CD14-positive monocyte (primary cell): ENCODE data around the gene DHX32. TPM values are rescaled to one million over a fixed set of nuclear protein-coding genes. Genes with fewer than 3 reads are reported as not detected.

Experiments
- DNase-seq, 3 donors: peaks; one replicate each; pipeline ENCODE4 v3.0.0-alpha.2; 2011 to 2022
- H2AFZ ChIP-seq: 2 replicates; pipeline ENCODE4 v1.6.0; 2012; ENCODE audit warnings: mild to moderate bottlenecking, low read depth, low read length, inconsistent platforms; ENCODE audit not compliant: insufficient read depth, poor library complexity, severe bottlenecking
- H3K27ac ChIP-seq, 2 donors: 1 replicate in 1 of 2; 2 replicates in 1 of 2; pipeline ENCODE4 v1.5.1; 2012 to 2013; ENCODE audit warnings: low read length in 2 of 2, control low read depth in 1 of 2, inconsistent platforms in 1 of 2, low read depth in 1 of 2, mild to moderate bottlenecking in 1 of 2
- H3K27me3 ChIP-seq, 2 donors: one replicate each; pipeline versions ENCODE4 v1.6.0 to v1.6.1; 2011 to 2013; ENCODE audit warnings: low read length in 2 of 2; ENCODE audit not compliant: control insufficient read depth in 2 of 2, insufficient read depth in 2 of 2
- H3K36me3 ChIP-seq, 2 donors: replicated peaks in 1 of 2; 1 replicate in 1 of 2; 2 replicates in 1 of 2; pipeline versions ENCODE4 v1.5.1 to v1.6.1; 2012 to 2013; ENCODE audit warnings: low read length in 2 of 2, control low read depth in 1 of 2, inconsistent platforms in 1 of 2, mild to moderate bottlenecking in 1 of 2; ENCODE audit not compliant: insufficient read depth in 2 of 2, control insufficient read depth in 1 of 2
- H3K4me1 ChIP-seq, 2 donors: 1 replicate in 1 of 2; 2 replicates in 1 of 2; pipeline versions ENCODE4 v1.5.1 to v1.6.1; 2012 to 2013; ENCODE audit warnings: low read length in 2 of 2, control low read depth in 1 of 2, inconsistent platforms in 1 of 2, mild to moderate bottlenecking in 1 of 2, moderate library complexity in 1 of 2; ENCODE audit not compliant: insufficient read depth in 2 of 2, control insufficient read depth in 1 of 2
- H3K4me2 ChIP-seq: replicated peaks from 2 replicates; pipeline ENCODE3; 2012; ENCODE audit warnings: low read length, moderate library complexity, mild to moderate bottlenecking; ENCODE audit not compliant: poor library complexity, severe bottlenecking; ENCODE audit errors: extremely low read depth
- H3K4me3 ChIP-seq, 3 experiments: fragments of 200-600 bp in 1 of 3; sonication (generic) in 1 of 3; replicated peaks in 1 of 3; 1 replicate in 2 of 3; 2 replicates in 1 of 3; pipeline ENCODE4 v1.5.1; 2011 to 2013; ENCODE audit warnings: low read length in 3 of 3, mild to moderate bottlenecking in 3 of 3, control low read depth in 2 of 3, low read depth in 2 of 3, inconsistent platforms in 1 of 3, moderate library complexity in 1 of 3
- H3K79me2 ChIP-seq: 2 replicates; pipeline ENCODE4 v1.6.0; 2012; ENCODE audit warnings: mild to moderate bottlenecking, control low read depth, inconsistent platforms, low read length, moderate library complexity; ENCODE audit not compliant: insufficient read depth
- H3K9ac ChIP-seq: 2 replicates; pipeline ENCODE4 v1.6.0; 2017; ENCODE audit warnings: low read length, mild to moderate bottlenecking; ENCODE audit not compliant: insufficient read depth, poor library complexity, severe bottlenecking
- H3K9me3 ChIP-seq, 2 donors: replicated peaks in 1 of 2; 1 replicate in 1 of 2; 2 replicates in 1 of 2; pipeline versions ENCODE4 v1.5.1 to v1.6.1; 2012 to 2013; ENCODE audit warnings: low read length in 2 of 2, control low read depth in 1 of 2; ENCODE audit not compliant: control insufficient read depth in 1 of 2, insufficient read depth in 1 of 2
- H4K20me1 ChIP-seq: 2 replicates; pipeline ENCODE4 v1.6.0; 2012; ENCODE audit warnings: mild to moderate bottlenecking, low read length, control low read depth, moderate library complexity; ENCODE audit not compliant: insufficient read depth
- H3K27ac Mint-ChIP-seq, 7 donors: one replicate each; pipeline ENCODE4 v1.8.0; 2020; ENCODE audit warnings: mild to moderate bottlenecking in 7 of 7, mixed read lengths in 7 of 7, moderate library complexity in 6 of 7, inconsistent platforms in 2 of 7
- H3K27me3 Mint-ChIP-seq, 3 donors: one replicate each; pipeline ENCODE4 v1.8.0; 2021 to 2022; ENCODE audit warnings: low read depth in 3 of 3, mild to moderate bottlenecking in 3 of 3, mixed read lengths in 3 of 3, moderate library complexity in 3 of 3, inconsistent platforms in 1 of 3
- H3K36me3 Mint-ChIP-seq, 2 donors: one replicate each; pipeline ENCODE4 v1.8.0; 2020; ENCODE audit warnings: mixed read lengths in 2 of 2, inconsistent platforms in 1 of 2, mild to moderate bottlenecking in 1 of 2
- H3K4me1 Mint-ChIP-seq: one replicate; pipeline ENCODE4 v1.8.0; 2020; ENCODE audit warnings: mild to moderate bottlenecking, mixed read lengths
- H3K4me3 Mint-ChIP-seq, 2 donors: one replicate each; pipeline ENCODE4 v1.8.0; 2020; ENCODE audit warnings: mild to moderate bottlenecking in 2 of 2, mixed read lengths in 2 of 2, moderate library complexity in 1 of 2
- H3K9me3 Mint-ChIP-seq, 7 donors: one replicate each; pipeline ENCODE4 v1.8.0; 2020 to 2022; ENCODE audit warnings: mixed read lengths in 7 of 7, mild to moderate bottlenecking in 6 of 7, moderate library complexity in 6 of 7, inconsistent platforms in 2 of 7
- WGBS: methylation state at CpG from one replicate; pipeline ENCODE4 v1.1.5; 2013; ENCODE audit warnings: missing lambda C conversion rate; ENCODE audit not compliant: insufficient coverage; 5-methylcytosine and 5-hydroxymethylcytosine counted together
- intact Hi-C, 2 donors: fragments of 100-400 bp; cut with micrococcal nuclease; formaldehyde crosslinking; loops; one replicate each; pipeline versions ENCODE4 v1.15.0 to v1.15.1; 2023
- polyA plus RNA-seq, 3 donors: library from polyadenylated mRNA; depleted of rRNA in 1 of 3; unstranded in 2 of 3; stranded (reverse) in 1 of 3; fragments of 300-500 nt in 2 of 3; fragments of >200 nt in 1 of 3; fragmentation: Illumina TruSeq in 2 of 3; gene quantifications; 1 replicate in 2 of 3; 2 replicates in 1 of 3; pipeline ENCODE4 v1.2.3, GENCODE V29; 2012 to 2021
- TF ChIP-seq, protein P1 (sequence below): fragments of 200-600 bp; IDR thresholded peaks from one replicate; pipeline ENCODE4 v1.8.0; 2022; ENCODE audit warnings: antibody characterized with exemption, mild to moderate bottlenecking

The DHX32 gene
- polyA plus RNA-seq, 3 donors, result 6.0 to 20.5 (median 16.4) TPM

DNA sequence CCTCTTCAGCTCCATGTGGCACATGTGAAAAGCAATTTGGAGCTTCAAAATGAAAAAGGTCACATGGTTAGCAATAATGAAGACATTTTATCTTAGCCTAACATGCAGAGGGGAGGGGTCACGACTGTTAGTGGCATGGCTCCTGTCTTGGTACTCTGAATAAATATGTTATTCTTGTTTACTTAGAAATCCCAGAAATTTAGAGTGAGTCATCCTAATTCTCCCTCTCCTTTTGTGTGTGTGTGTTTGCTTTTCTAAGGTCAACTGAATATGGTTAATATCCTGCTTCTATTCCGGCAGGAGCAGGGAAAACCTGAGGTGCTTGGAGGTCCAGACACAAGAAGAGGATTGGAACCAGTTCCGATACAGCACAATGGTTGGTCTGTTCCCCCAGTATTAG lies 40.1 kb downstream of the DHX32 start:
- Histone ChIP-seq H3K4me1 (no peaks in the 10 kb centered on the region), H3K9me3 (no peaks in the 10 kb centered on the region), H3K79me2 (no peaks in the 10 kb centered on the region), H3K36me3 (peaks cover 69 to 99% of the 10 kb centered on the region in 2 donors), H4K20me1 (no peaks in the 10 kb centered on the region), H3K27ac (no peak overlapping the region), H3K4me3 (no peak overlapping the region), H2AFZ (no peak overlapping the region), H3K9ac (no peak overlapping the region), H3K27me3 (no peaks in the 10 kb centered on the region), H3K4me2 (no peak overlapping the region)
- no peaks in the 10 kb centered on the region for H3K4me1 Mint-ChIP-seq
- no peak overlapping the region for H3K4me3 Mint-ChIP-seq
- peaks cover 0 to 4% (median 1%) of the 10 kb centered on the region in 3 donors for H3K27me3 Mint-ChIP-seq
- WGBS, result no CpG with 5 or more reads among the region's 3 CpGs
- no peak overlapping the region for H3K27ac Mint-ChIP-seq
- DNase-seq, result no peak
- peaks cover 71 to 72% of the 10 kb centered on the region in 2 donors for H3K36me3 Mint-ChIP-seq
- intact Hi-C loops, result no loop called here
- no peaks in the 10 kb centered on the region for H3K9me3 Mint-ChIP-seq
- TF ChIP-seq, protein P1, sequence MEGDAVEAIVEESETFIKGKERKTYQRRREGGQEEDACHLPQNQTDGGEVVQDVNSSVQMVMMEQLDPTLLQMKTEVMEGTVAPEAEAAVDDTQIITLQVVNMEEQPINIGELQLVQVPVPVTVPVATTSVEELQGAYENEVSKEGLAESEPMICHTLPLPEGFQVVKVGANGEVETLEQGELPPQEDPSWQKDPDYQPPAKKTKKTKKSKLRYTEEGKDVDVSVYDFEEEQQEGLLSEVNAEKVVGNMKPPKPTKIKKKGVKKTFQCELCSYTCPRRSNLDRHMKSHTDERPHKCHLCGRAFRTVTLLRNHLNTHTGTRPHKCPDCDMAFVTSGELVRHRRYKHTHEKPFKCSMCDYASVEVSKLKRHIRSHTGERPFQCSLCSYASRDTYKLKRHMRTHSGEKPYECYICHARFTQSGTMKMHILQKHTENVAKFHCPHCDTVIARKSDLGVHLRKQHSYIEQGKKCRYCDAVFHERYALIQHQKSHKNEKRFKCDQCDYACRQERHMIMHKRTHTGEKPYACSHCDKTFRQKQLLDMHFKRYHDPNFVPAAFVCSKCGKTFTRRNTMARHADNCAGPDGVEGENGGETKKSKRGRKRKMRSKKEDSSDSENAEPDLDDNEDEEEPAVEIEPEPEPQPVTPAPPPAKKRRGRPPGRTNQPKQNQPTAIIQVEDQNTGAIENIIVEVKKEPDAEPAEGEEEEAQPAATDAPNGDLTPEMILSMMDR, result no peak

DNA sequence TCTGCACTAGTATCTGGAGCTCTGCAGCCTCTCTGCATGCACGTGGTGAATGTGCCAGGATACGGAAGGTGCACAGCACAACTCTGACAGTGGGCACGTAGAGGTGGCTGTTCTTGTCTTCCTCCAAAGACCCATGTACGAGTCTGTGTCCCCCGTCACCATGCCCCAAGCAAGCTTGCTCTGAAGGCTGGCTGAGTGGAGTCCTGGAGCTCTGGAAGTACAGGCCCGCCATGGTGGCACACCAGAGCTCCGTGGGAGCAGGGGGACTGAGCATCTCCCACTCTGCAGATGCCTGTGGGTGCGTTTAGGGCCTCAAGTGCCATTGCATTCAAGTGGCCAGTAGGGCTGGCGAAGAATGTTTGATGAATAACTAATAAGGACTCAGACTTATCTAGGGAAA lies 40.7 kb downstream of the DHX32 start:
- TF ChIP-seq, protein P1, result no peak
- no peaks in the 10 kb centered on the region for H3K79me2 ChIP-seq
- peaks cover 75 to 99% of the 10 kb centered on the region in 2 donors for H3K36me3 ChIP-seq
- no peak overlapping the region for H3K4me2 ChIP-seq
- Mint-ChIP-seq H3K36me3 (peaks cover 73 to 77% of the 10 kb centered on the region in 2 donors), H3K4me1 (no peaks in the 10 kb centered on the region), H3K4me3 (no peak overlapping the region), H3K27me3 (peaks cover 0 to 2% (median 1%) of the 10 kb centered on the region in 3 donors), H3K27ac (peak overlapping the region in 1 of 7 donors; percentile 70), H3K9me3 (no peaks in the 10 kb centered on the region)
- WGBS, result 98% methylated on average over 8 of the region's 9 CpGs
- DNase-seq, result no peak
- no peak overlapping the region for H3K9ac ChIP-seq
- no peaks in the 10 kb centered on the region for H3K9me3 ChIP-seq
- H3K4me1 ChIP-seq, result no peaks in the 10 kb centered on the region
- H3K27ac ChIP-seq, result no peak overlapping the region
- intact Hi-C loops, result no loop called here
- no peak overlapping the region for H2AFZ ChIP-seq
- H3K4me3 ChIP-seq, result no peak overlapping the region
- H3K27me3 ChIP-seq, result no peaks in the 10 kb centered on the region
- no peaks in the 10 kb centered on the region for H4K20me1 ChIP-seq
